Activated T-helper 1 cell treated with anti-CD3 and anti-CD28 coated beads, Interleukin-12 subunit alpha, Interleukin-12 subunit beta, Interleukin-2, Interleukin-4 antibody, amounts not matched to agents 30 ng/mL and 10 ng/mL and 1 ng/mL, durations not matched to agents 14 hours and 24 hours and 36 hours (primary cell): ENCODE results near the gene ZBTB49. TPM values are rescaled to one million over a fixed set of nuclear protein-coding genes. Genes with fewer than 3 reads are reported as not detected.

ENCODE experiments used
- DNase-seq: peaks from one replicate; pipeline ENCODE4 v3.0.0; 2021; ENCODE audit warnings: low spot score
- H3K27ac Mint-ChIP-seq: one replicate; pipeline ENCODE4 v1.8.0; 2021; ENCODE audit warnings: mild to moderate bottlenecking, mixed read lengths
- H3K27me3 Mint-ChIP-seq: one replicate; pipeline ENCODE4 v1.8.0; 2022; ENCODE audit warnings: mild to moderate bottlenecking, moderate library complexity, mixed read lengths; ENCODE audit not compliant: insufficient read depth
- H3K36me3 Mint-ChIP-seq: one replicate; pipeline ENCODE4 v1.8.0; 2021; ENCODE audit warnings: low read depth, mixed read lengths
- H3K4me1 Mint-ChIP-seq: one replicate; pipeline ENCODE4 v1.8.0; 2021; ENCODE audit warnings: low read depth, mixed read lengths
- H3K4me3 Mint-ChIP-seq: one replicate; pipeline ENCODE4 v1.8.0; 2021; ENCODE audit warnings: mild to moderate bottlenecking, moderate library complexity, mixed read lengths
- H3K9me3 Mint-ChIP-seq: one replicate; pipeline ENCODE4 v1.8.0; 2021; ENCODE audit warnings: mixed read lengths
- intact Hi-C: fragments of 100-400 bp; cut with micrococcal nuclease; formaldehyde crosslinking; loops from one replicate; pipeline ENCODE4 v1.15.1; 2024
- total RNA-seq: library from RNA; stranded (reverse); gene quantifications from 2 replicates; pipeline ENCODE4 v1.2.3, GENCODE V29; 2022

The ZBTB49 gene
- total RNA-seq, 1 donor from 2014 or later: 8.5 TPM

DNA sequence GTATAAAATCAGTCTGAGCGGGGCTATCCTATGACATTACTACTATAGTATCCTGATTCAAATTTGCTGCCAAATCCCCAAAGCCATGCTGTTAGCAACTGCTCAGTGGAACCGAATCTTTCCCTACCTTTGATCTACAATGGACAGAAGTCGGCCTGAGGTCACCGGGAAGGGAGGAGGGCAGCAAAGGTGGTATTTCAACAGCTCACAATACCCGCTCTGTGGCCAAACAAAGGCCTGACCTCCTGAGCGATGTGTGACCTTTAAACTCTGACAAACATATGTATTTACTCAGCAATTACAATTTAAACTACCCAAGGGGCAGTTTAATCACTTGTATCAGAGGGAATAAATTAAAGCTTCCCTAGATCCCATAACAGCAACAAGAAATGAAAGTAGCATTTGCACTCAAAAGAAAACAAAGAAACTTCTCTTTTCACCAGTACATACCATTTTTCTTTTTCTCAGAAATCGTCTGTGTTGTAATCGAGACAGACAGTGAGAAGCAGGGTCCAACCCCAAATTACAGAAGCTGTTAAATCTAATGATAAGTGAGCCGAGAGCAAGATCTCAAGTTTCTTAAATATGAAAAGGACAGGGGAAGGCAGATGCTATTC, 30.5 kb upstream of the ZBTB49 start:
- no peak overlapping the region for H3K27ac Mint-ChIP-seq
- H3K4me1 Mint-ChIP-seq: peaks cover 7% of the 10 kb centered on the region
- no peak for DNase-seq
- H3K9me3 Mint-ChIP-seq: no peaks in the 10 kb centered on the region
- peaks cover 4% of the 10 kb centered on the region for H3K27me3 Mint-ChIP-seq
- no peaks in the 10 kb centered on the region for H3K36me3 Mint-ChIP-seq
- no peak overlapping the region for H3K4me3 Mint-ChIP-seq
- intact Hi-C loops: loop anchor here (1.0 kb wide), 1 partner anchor 76 kb away; no protein-coding TSS in a partner anchor

DNA sequence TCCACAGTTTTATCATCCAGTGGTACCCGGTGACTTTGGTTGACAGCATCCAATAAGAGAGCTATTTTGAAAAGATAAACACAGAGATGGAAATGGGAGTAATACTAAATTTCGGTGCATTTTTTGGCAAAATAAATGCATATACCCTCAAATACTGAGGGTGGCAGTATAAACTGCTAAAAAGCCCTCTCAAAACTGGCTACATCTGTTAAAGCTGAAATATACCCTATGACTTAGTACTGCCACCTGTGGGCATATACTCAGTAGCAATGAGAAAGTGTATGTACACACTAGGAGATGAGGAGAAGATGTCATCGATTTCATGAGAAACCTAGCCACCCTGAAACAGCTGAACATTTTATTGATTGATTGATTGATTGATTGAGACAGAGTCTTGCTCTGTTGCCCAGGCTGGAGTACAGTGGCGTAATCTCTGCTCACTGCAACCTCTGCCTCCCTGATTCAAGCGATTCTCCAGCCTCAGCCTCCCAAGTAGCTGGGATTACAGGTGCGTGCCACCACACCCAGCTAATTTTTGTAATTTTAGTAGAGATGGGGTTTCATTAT, 29.8 kb upstream of the ZBTB49 start:
- peaks cover 7% of the 10 kb centered on the region for H3K4me1 Mint-ChIP-seq
- H3K4me3 Mint-ChIP-seq: no peak overlapping the region
- H3K27ac Mint-ChIP-seq: no peak overlapping the region
- peaks cover 4% of the 10 kb centered on the region for H3K27me3 Mint-ChIP-seq
- H3K9me3 Mint-ChIP-seq: no peaks in the 10 kb centered on the region
- intact Hi-C loops: loop anchor here (1.0 kb wide), 1 partner anchor 75 kb away; no protein-coding TSS in a partner anchor
- H3K36me3 Mint-ChIP-seq: no peaks in the 10 kb centered on the region
- DNase-seq: no peak

DNA sequence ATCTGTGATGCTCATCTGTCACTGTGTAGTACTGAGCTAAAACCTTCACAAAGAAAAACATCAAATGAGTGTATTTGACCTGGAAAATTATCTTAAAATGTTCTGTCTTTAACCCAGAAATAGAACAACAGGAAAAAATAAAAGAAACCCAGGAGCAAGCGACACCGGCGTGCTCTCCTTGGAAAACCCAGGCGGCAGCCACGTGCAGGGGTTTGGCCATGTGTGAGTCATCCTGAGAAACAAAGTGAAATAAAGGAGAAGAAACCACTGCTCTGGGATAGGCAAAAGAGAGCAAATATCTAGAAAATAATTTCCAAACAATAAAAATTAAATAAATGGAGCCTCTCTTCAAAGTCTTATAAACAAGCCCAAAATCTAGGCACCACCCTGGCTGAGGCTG, 22.1 kb upstream of the ZBTB49 start:
- H3K4me1 Mint-ChIP-seq: peaks cover 28% of the 10 kb centered on the region
- intact Hi-C loops: no loop called here
- H3K9me3 Mint-ChIP-seq: no peaks in the 10 kb centered on the region
- peaks cover 3% of the 10 kb centered on the region for H3K27me3 Mint-ChIP-seq
- no peak overlapping the region for H3K4me3 Mint-ChIP-seq
- no peak for DNase-seq
- H3K36me3 Mint-ChIP-seq: peaks cover 36% of the 10 kb centered on the region
- no peak overlapping the region for H3K27ac Mint-ChIP-seq

DNA sequence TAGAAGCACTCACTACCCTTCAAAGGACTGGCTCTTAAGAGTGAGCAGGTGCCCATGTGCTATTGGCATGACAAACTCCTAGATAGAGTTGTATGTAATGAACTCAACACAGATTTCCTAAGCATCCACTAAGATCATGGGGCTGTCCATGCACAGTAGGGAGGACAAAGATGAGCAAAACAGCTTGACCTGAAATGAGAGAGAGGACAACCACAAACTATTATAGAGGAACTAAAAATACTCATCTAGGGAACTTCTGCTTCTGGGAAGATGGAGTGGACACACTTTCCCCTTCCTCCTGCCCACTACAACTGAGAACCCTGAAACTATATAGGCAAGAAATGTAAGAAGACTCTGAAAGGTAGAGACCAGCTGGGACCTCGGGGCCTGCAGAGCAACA, 21.3 kb upstream of the ZBTB49 start:
- Mint-ChIP-seq H3K4me3 (no peak overlapping the region), H3K36me3 (peaks cover 36% of the 10 kb centered on the region), H3K4me1 (peaks cover 28% of the 10 kb centered on the region), H3K9me3 (no peaks in the 10 kb centered on the region), H3K27me3 (no peaks in the 10 kb centered on the region), H3K27ac (peak overlapping the region; percentile 49)
- intact Hi-C loops: no loop called here
- DNase-seq: no peak

DNA sequence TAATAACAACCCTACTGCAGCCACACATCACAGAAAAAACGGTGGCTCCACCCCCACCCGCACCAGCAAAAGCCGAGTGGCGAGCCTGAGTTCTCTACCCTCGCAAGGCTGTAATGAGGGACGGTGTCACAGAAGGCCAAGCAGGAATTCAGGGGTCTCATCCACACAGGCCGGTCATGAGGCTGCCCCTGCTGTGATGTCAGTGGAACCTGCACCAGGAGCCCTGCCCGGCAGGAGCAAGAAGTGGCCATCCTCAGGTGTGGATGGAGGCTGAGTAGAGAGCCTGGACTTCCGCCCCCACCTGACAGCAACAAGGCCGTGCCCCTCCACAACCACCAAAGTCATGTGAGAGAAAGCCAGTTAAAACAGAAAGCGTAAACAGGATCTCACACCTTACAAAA, 20.7 kb upstream of the ZBTB49 start:
- Mint-ChIP-seq H3K36me3 (peaks cover 39% of the 10 kb centered on the region), H3K9me3 (no peaks in the 10 kb centered on the region), H3K4me3 (no peak overlapping the region), H3K27ac (peak overlapping the region; percentile 14), H3K4me1 (peaks cover 28% of the 10 kb centered on the region), H3K27me3 (no peaks in the 10 kb centered on the region)
- intact Hi-C loops: no loop called here
- DNase-seq: no peak

DNA sequence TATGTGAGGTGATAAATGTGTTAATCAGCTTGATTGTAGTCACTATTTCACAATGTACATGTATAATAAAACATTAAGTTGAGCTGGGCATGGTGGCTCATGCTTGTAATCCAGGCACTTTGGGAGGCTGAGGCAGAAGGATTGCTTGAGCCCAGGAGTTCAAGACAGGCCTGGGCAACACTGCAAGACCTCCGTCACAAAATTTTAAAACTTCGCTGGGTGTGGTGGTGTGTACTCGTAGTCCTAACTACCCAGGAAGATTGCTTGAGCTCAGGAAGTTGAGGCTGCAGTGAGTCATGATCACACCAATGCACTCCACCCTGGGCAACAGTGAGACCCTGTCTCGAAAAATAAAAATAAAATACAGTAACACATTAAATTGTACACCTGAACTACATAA, 20.2 kb upstream of the ZBTB49 start:
- DNase-seq: no peak
- Mint-ChIP-seq H3K27me3 (no peaks in the 10 kb centered on the region), H3K4me1 (peaks cover 28% of the 10 kb centered on the region), H3K4me3 (no peak overlapping the region), H3K36me3 (peaks cover 44% of the 10 kb centered on the region), H3K27ac (peak overlapping the region; percentile 14), H3K9me3 (no peaks in the 10 kb centered on the region)
- intact Hi-C loops: no loop called here

DNA sequence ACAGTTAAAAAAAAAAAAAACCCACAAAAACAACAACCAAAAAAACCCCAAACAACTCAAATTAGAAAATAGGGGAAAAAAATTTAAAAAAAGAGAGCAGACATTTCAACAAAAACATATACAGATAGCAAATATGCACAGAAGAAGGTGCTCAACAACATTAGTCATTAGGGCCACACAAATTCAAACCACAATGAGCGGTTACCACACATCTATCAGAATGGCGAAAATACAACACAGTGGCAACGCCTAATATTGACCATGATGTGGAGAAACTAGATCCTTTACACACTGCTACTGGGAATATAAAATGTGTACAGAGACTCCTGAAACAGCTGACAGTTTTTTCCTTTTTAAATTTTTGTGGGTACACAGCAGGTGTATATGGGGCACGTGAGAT, 19.5 kb upstream of the ZBTB49 start:
- DNase-seq: no peak
- Mint-ChIP-seq H3K27me3 (no peaks in the 10 kb centered on the region), H3K9me3 (no peaks in the 10 kb centered on the region), H3K27ac (peak overlapping the region; percentile 69), H3K4me1 (peaks cover 28% of the 10 kb centered on the region), H3K36me3 (peaks cover 44% of the 10 kb centered on the region), H3K4me3 (no peak overlapping the region)
- intact Hi-C loops: no loop called here

DNA sequence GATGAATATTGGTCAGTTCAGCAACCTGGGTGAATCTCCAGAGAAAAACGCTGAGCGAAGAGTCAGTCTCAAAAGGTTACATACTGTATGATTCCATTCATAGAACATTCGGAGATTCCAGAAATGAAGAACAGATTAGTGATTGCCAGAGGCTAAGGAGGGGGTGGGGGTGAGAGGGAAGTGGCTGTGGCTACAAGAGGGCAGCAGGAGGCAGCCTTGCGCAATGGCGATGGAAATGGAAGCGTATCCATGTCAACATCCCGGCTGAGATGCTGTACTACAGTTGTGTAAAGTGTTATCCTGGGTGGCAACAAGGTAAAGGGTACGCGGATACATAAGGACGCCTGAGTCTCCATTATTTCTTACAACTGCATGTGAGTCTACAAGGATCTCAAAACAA, 18.1 kb upstream of the ZBTB49 start:
- no peak for DNase-seq
- peaks cover 28% of the 10 kb centered on the region for H3K4me1 Mint-ChIP-seq
- H3K9me3 Mint-ChIP-seq: no peaks in the 10 kb centered on the region
- no peak overlapping the region for H3K4me3 Mint-ChIP-seq
- intact Hi-C loops: no loop called here
- H3K27ac Mint-ChIP-seq: no peak overlapping the region
- H3K27me3 Mint-ChIP-seq: no peaks in the 10 kb centered on the region
- H3K36me3 Mint-ChIP-seq: peaks cover 39% of the 10 kb centered on the region

DNA sequence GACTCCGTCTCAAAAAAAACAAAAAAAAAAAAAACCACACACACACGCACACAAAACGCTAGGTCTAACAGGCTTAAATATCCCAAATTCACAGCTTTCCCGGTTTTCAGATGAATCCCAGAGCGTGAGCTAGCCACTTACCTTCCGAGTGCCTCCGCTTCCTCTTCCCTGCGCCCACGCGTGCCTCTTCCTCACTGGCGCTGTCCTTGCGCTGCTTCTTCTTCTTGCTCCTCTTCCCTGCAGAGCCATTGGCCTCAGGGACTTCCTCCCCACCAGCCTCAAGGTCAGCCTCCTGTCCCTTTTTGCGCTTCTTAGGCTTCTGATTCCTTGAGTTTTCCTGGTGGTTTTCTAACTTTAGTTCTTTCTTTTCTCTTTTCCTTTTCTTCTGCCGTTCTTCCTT, 15.8 kb upstream of the ZBTB49 start:
- Mint-ChIP-seq H3K4me3 (no peak overlapping the region), H3K36me3 (peaks cover 37% of the 10 kb centered on the region), H3K9me3 (no peaks in the 10 kb centered on the region), H3K4me1 (peaks cover 21% of the 10 kb centered on the region), H3K27ac (no peak overlapping the region), H3K27me3 (no peaks in the 10 kb centered on the region)
- intact Hi-C loops: no loop called here
- no peak for DNase-seq

DNA sequence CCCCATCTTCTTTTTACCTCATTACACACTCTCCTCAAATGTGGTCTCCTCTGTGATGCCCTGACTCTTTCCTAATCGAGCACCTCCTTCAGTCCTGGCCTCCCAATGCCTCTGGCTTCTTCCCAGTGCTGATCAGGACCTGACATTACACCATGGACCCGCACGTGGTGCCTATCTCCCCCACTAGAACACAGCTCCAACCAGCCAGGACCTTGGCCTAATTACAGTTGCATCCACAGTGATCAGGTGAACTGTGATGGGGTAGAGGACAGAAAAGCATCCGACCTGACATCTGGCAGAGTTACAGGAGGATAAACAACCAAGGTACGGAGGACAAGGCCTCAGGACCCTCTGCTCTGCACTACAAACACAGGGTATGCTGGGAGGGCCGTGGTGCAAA, 12.5 kb upstream of the ZBTB49 start:
- H3K27me3 Mint-ChIP-seq: no peaks in the 10 kb centered on the region
- H3K9me3 Mint-ChIP-seq: no peaks in the 10 kb centered on the region
- H3K4me1 Mint-ChIP-seq: no peaks in the 10 kb centered on the region
- H3K36me3 Mint-ChIP-seq: peaks cover 40% of the 10 kb centered on the region
- no peak overlapping the region for H3K4me3 Mint-ChIP-seq
- intact Hi-C loops: no loop called here
- no peak overlapping the region for H3K27ac Mint-ChIP-seq
- no peak for DNase-seq

DNA sequence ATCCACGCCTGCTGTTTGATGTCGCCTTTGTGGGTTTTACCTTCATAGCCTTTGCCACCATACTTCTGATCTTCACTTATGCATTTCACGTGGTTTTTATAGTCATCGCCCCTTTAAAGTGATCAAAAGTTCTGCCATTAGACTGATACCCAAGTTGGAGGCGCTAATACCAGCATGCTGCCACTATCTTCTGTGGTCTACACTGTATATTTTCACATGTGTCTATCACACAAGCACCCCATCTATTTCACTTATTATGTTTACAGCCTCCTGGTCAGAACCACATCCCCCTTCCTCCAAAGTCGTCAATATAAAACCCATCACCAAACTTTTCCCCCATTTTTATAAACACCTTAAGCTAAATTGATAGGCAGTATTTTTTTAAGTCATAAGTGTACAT, 8.3 kb upstream of the ZBTB49 start:
- H3K36me3 Mint-ChIP-seq: peaks cover 53% of the 10 kb centered on the region
- DNase-seq: no peak
- intact Hi-C loops: no loop called here
- H3K27ac Mint-ChIP-seq: no peak overlapping the region
- H3K4me1 Mint-ChIP-seq: peaks cover 6% of the 10 kb centered on the region
- no peaks in the 10 kb centered on the region for H3K27me3 Mint-ChIP-seq
- no peaks in the 10 kb centered on the region for H3K9me3 Mint-ChIP-seq
- H3K4me3 Mint-ChIP-seq: no peak overlapping the region

DNA sequence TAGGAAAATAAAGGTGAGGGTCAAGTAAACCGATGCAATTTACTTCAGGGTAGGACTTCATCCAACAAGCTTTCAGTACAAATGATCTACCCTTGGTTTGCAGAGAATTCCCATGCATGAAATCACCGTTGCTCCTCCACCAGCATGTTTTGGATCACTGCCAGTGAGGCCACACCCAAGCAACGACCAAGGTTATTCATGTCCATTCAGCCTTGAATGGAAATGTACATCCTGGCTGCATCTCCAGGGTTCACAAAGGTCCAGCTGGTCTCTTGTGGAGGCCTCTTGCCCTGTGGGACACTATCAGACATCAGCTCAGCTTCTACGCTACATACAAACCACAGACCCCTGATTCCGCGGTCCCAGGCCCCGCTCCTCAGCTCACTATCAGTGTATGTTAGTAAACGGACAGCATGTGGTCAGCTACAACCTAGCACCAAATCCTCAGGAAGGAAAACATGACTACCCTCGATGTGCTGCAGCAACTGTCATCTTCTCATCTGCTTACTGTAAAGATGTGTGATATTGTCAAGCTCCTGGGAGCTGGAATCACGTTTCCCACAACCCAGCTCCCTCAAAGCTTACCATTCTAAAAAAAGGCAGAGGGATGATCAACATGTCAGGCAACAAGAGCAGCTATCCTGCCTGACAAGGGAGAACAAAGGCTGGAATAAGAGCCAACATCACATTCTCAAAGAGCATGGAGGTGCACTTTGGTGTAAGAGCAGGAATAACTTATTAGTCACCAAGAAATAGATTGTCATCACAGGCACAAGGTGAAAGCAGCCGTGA, 5.0 kb upstream of the ZBTB49 start:
- Mint-ChIP-seq H3K9me3 (no peaks in the 10 kb centered on the region), H3K36me3 (peaks cover 41% of the 10 kb centered on the region), H3K4me1 (peaks cover 24% of the 10 kb centered on the region), H3K4me3 (no peak overlapping the region), H3K27me3 (no peaks in the 10 kb centered on the region), H3K27ac (peak overlapping the region; percentile 45)
- intact Hi-C loops: no loop called here
- DNase-seq: no peak

DNA sequence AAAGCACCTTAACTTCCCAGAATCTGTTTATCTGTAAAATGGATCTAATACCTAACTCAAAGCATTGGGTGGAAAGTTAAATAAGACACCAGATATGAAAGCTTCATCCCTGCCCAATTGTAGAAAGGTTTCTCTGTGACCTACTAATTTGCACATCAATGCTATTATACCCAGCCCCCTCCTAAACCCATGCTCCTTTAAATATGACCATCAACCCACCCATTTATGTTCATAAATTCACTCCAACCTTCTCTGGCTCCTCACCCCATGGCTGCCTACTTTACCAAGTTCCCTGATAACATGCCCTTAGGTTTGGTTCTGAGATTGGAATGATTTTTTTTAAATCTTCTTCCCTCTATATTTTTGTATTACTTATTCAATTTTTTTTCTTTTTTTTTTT, 2.0 kb upstream of the ZBTB49 start:
- Mint-ChIP-seq H3K36me3 (peaks cover 29% of the 10 kb centered on the region), H3K27me3 (no peaks in the 10 kb centered on the region), H3K4me3 (peak overlapping the region; percentile 59), H3K27ac (no peak overlapping the region), H3K9me3 (no peaks in the 10 kb centered on the region), H3K4me1 (peaks cover 36% of the 10 kb centered on the region)
- DNase-seq: no peak
- intact Hi-C loops: no loop called here
